Peyer's patch (tissue), 4 donors: ENCODE measurements around the gene DBP. TPM values are rescaled to one million over a fixed set of nuclear protein-coding genes. Genes with fewer than 3 reads are reported as not detected.
"Not testable (repeated sequence)": the region's sequence is repeated elsewhere in the genome, so short reads cannot be mapped to it uniquely, and the experiment has no call there.

Source experiments
- DNase-seq, 3 donors: peaks; one replicate each; pipeline ENCODE4 v3.0.0-alpha.2; 2017 to 2019
- H3K27ac ChIP-seq, 4 donors: fragments of 200-600 bp; sonication (generic); one replicate each; pipeline ENCODE4 v1.5.1; 2016 to 2019
- H3K27me3 ChIP-seq, 2 donors: fragments of 200-600 bp; sonication (generic); one replicate each; pipeline ENCODE4 v1.5.1; 2019
- H3K36me3 ChIP-seq, 3 donors: fragments of 200-600 bp; sonication (generic); one replicate each; pipeline ENCODE4 v1.5.1; 2016 to 2019
- H3K4me1 ChIP-seq, 4 donors: fragments of 200-600 bp; sonication (generic); one replicate each; pipeline ENCODE4 v1.5.1; 2016 to 2019
- H3K4me3 ChIP-seq, 4 donors: fragments of 200-600 bp; sonication (generic); 1 replicate in 3 of 4; 2 replicates in 1 of 4; pipeline ENCODE4 v1.5.1; 2016 to 2019; ENCODE audit warnings: mild to moderate bottlenecking in 1 of 4
- H3K9me3 ChIP-seq, 4 donors: fragments of 200-600 bp; sonication (generic); one replicate each; pipeline ENCODE4 v1.5.1; 2016 to 2019; ENCODE audit warnings: mild to moderate bottlenecking in 1 of 4
- CTCF ChIP-seq, 6 experiments: fragments of 450-650 bp in 4 of 6; fragments of 200-600 bp in 2 of 6; sonication (generic) in 1 of 6; IDR thresholded peaks; one replicate each; pipeline ENCODE4 v1.5.1; 2017 to 2019; ENCODE audit warnings: antibody characterized with exemption in 6 of 6, mild to moderate bottlenecking in 3 of 6, moderate library complexity in 1 of 6
- POLR2A ChIP-seq, 2 donors: fragments of 450-650 bp; IDR thresholded peaks; one replicate each; pipeline ENCODE4 v1.5.1; 2017; ENCODE audit warnings: antibody characterized with exemption in 2 of 2, mild to moderate bottlenecking in 2 of 2, moderate library complexity in 2 of 2
- total RNA-seq, 4 donors: library from RNA; depleted of rRNA; stranded (reverse); fragments of >200 nt; gene quantifications; one replicate each; pipeline ENCODE4 v1.1.0, GENCODE V29; 2016

DBP gene
- total RNA-seq, 4 donors from 2014 or later = 9.9 to 51.5 (median 35.8) TPM

GRCh38 chr19:48634424-48635262, 2.5 kb downstream of the DBP start:
- H3K4me3 ChIP-seq = peak overlapping the region; percentile 26 to 91 (median 78)

DNA sequence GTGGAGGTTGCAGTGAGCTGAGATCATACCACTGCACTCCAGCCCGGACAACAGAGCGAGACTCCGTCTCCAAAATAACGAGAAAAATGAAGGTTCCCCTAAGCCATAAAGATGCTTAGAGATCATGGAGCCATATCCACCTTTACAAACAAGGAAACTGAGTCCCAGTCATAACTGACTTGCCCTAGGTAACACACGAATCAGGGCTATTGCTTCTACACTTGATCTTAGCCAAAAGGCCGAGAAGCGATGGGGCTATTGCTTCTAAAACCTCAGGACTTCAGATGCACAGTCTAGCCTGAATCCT, 3.2 kb downstream of the DBP start:
- no peaks in the 10 kb centered on the region for H3K27me3 ChIP-seq
- H3K27ac ChIP-seq = peak overlapping the region; percentile 96 to 98 (median 96)
- H3K4me1 ChIP-seq = peaks cover 6 to 66% (median 19%) of the 10 kb centered on the region in 4 donors
- H3K36me3 ChIP-seq = peaks cover 0 to 23% (median 0%) of the 10 kb centered on the region in 3 donors
- no peak for DNase-seq
- TF ChIP-seq CTCF (IDR thresholded peaks at IDR 0.05) (no peak), POLR2A (IDR thresholded peaks at IDR 0.05) (no peak)
- no peaks in the 10 kb centered on the region for H3K9me3 ChIP-seq
- peak overlapping the region in 3 of 4 donors; percentile 26 to 91 (median 39) for H3K4me3 ChIP-seq

More at GRCh38 chr19:48634424-48635262, 2.5 kb downstream of the DBP start:
- peaks cover 6 to 66% (median 19%) of the 10 kb centered on the region in 4 donors for H3K4me1 ChIP-seq
- DNase-seq = peak; percentile 97 to 99 (median 98)
- TF ChIP-seq POLR2A (IDR thresholded peaks at IDR 0.05) = peak; percentile 72 to 87
- no peak for TF ChIP-seq CTCF (IDR thresholded peaks at IDR 0.05)
- no peaks in the 10 kb centered on the region for H3K27me3 ChIP-seq
- H3K27ac ChIP-seq = peak overlapping the region; percentile 96 to 98 (median 96)
- peaks cover 0 to 16% (median 0%) of the 10 kb centered on the region in 3 donors for H3K36me3 ChIP-seq
- H3K9me3 ChIP-seq = no peaks in the 10 kb centered on the region

- Histone ChIP-seq H3K4me3 (peak overlapping the region in 2 of 4 donors; percentile 39 to 91), H3K9me3 (no peaks in the 10 kb centered on the region), H3K27ac (peak overlapping the region; percentile 96 to 98 (median 96)), H3K4me1 (peaks cover 6 to 66% (median 18%) of the 10 kb centered on the region in 4 donors), H3K36me3 (peaks cover 0 to 26% (median 0%) of the 10 kb centered on the region in 3 donors), H3K27me3 (no peaks in the 10 kb centered on the region)
- peak in 2 of 3 donors; percentile 88 to 91 for DNase-seq
- TF ChIP-seq POLR2A (IDR thresholded peaks at IDR 0.05) (peak; percentile 38 to 86), CTCF (IDR thresholded peaks at IDR 0.05) (no peak)
Measured at GRCh38 chr19:48633148-48634035, 3.8 kb downstream of the DBP start.

DNA sequence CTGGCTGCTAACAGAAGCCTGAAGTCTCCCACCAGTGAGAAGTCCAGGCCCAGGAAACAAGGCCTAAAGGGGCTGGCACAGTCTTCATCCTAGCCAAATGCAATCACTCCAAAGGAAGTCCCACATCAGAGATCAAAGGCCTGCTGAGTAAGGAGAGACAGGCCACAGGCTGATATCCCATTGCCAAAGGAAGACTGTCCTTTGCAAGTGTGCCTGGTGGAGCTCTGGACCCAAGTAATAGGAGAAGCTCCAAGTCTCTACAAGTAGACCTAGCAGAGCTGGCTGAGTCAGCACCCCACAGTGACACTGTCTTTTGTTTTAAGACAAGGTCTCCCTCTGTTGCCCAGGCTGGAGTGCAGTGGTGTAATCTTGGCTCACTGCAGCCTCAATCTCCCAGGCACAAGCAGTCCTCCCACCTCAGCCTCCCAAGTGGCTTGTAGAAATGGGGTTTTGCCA, 4.5 kb downstream of the DBP start:
- no peaks in the 10 kb centered on the region for H3K27me3 ChIP-seq
- H3K9me3 ChIP-seq = no peaks in the 10 kb centered on the region
- DNase-seq = peak in 1 of 3 donors; percentile 68
- H3K27ac ChIP-seq = peak overlapping the region in 3 of 4 donors; percentile 96 to 98 (median 96)
- H3K36me3 ChIP-seq = peaks cover 0 to 30% (median 0%) of the 10 kb centered on the region in 3 donors
- TF ChIP-seq CTCF (IDR thresholded peaks at IDR 0.05) = no peak
- TF ChIP-seq POLR2A (IDR thresholded peaks at IDR 0.05) = no peak
- H3K4me1 ChIP-seq = peaks cover 6 to 72% (median 18%) of the 10 kb centered on the region in 4 donors
- H3K4me3 ChIP-seq = peak overlapping the region in 1 of 4 donors; percentile 22

DNA sequence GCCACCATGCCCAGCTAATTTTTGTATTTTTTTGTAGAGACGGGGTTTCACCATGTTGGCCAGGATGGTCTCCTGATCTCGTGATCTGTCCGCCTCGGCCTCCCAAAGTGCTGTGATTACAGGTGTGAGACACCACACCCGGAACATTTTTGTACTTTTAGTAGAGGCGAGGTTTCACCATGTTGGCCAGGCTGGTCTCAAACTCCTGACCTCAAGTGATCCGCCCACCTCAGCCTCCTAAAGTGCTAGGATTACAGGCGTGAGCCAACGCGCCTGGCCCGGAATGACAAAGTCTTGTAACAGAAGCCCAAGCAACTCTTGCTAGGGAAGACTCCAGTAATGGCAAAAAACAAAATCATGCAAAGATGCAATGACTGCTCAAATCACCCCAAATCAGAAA, 4.9 kb downstream of the DBP start:
- Histone ChIP-seq H3K27ac (peak overlapping the region in 3 of 4 donors; percentile 96 to 98 (median 96)), H3K36me3 (peaks cover 0 to 30% (median 0%) of the 10 kb centered on the region in 3 donors), H3K4me1 (peaks cover 6 to 76% (median 18%) of the 10 kb centered on the region in 4 donors)
- DNase-seq, H3K27me3 ChIP-seq, H3K4me3 ChIP-seq, H3K9me3 ChIP-seq: not testable (repeated sequence)
